GM04504 (cell line): ENCODE data around the gene TERC.

ENCODE experiments used
- DNase-seq: peaks from one replicate; pipeline ENCODE4 v3.0.0-alpha.2; 2012; ENCODE audit warnings: low read depth

TERC gene

DNA sequence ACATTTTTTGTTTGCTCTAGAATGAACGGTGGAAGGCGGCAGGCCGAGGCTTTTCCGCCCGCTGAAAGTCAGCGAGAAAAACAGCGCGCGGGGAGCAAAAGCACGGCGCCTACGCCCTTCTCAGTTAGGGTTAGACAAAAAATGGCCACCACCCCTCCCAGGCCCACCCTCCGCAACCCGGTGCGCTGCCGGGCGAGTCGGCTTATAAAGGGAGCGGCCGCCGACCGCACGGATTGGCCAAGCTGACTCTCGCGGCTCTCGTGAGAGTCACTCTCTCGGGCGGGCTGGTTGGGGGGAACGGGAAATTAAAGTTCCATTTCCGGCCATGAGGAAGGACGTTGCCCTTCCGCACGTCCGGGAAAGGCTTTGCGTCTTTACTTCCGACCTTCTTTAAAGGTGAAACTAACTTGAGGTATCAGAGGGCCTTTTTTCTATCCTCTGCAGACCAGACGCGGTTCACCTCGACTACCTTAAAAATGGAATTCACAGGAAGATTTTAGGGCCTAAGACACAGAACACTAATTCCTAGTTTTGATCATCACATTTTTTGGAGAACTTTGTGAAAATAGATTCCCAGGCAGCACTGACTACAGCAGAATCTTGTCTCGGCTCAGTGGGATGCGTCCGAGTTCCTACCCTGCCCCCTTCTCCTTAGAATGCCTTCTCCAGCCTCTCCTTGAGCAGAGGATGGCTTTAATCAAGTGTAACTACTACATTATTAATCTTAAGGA lies at the start of gene TERC:
Gene TERC, minus strand, starts transcription at position 179 of the 731 bp plus-strand sequence.
- peak; percentile 85 for DNase-seq

DNA sequence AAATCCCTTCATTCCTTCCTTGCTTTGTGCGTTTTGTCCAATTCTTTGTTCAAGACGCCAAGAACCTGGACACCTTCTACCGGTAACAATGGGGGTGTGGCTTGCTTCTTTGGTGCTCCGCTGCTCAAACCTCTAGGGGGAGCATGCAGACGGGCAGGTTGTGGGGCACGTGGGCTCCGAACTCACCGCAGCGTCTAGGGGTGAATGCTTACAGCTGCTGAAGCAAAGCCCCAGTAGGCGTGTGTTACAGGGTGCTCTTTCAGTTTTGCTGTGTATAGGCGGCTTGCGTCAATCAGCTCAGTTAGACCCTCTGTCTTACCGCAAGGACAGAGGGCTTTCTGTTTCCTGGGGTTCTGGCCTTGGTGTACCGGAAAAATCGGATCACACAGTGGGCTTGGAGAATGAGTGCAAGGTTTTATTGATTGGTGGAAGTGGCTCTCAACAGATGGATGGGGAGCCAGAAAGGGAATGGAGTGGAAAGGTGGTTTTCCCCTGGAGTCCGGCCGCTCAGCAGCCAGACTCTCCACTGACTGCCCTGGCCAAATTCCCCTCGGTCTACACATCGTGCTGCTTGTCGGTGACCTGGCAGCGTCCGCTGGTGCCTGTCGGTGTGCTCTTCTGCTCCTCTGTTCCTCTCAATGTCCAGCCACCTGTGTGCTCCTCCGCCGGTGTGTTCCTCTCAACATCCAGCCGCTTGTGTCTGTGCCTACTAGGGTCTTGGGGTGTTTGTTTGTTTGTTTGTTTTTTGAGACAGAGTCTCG lies 49.1 kb upstream of the TERC start:
- no peak for DNase-seq

DNA sequence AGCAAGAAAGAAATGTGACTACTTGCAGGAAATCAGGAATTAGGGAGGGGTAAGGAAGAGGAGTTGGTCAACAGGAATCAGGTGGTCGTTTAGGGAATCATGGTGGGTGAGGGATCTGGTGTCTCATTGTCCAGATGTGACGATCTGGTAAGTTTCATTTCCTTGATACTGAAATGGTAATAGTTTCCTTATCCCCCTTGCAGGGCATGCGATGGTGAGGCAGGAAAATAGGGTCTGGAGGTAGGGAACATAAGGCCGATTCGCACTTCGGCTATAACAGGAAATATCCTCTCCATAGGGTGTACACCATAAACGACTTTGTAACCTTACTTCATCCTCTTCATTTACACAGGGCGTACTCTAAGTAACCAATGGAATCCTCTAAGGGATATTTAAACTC lies 48.4 kb upstream of the TERC start:
- no peak for DNase-seq

DNA sequence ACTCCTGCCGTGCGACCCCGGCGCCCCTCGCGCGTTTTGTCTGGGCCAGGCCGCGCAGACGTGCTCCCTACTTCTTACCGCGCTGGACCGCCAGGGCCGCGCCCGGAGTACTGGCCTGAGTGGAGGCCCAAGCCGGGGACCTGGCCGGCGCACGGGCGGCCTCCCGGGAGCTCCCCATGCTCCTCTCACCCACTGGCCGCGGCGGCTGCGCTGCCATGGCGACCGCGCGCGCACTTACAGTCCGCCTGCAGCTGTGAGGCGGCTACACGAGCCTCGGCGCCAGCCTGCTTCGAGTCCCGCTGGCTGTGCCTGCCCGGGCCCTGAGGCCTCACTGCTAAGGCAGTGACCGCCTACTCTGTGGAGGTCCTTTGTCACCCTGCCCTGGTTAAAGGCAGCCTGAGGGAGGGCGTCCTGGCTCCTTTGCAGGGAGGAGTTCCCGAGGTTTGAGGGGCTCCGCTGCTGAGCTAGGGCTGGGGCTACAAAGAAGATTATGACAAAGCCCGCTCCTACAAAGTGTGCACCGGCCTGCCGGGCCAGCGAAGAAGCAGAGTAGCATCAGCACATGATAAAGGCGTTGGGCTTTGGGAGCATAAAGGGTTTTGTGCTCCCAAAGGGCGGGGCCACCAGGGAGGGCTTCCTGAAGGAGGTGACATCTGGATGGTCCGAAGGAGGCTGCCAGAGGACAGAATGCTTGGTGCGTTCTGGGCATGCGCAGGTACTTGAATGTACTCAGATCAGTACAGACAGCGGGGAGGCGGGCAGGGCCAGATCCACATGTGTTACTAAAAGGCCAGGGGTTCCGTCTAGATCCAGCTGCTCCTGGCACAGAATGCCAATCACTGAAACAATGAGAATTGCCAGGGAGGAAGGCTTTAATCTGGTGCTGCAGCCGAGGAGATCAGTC lies 47.7 kb upstream of the TERC start, which contains the start of the genes LRRC34 and LRRIQ4:
Gene LRRC34, minus strand, starts transcription at position 573 of the 904 bp plus-strand sequence. Its CDS starts 356 bp downstream, at position 217.
Gene LRRIQ4, plus strand, starts transcription at position 539 of the 904 bp plus-strand sequence. CDS start 9,052 bp downstream, outside the sequence.
- DNase-seq: peak; percentile 59

DNA sequence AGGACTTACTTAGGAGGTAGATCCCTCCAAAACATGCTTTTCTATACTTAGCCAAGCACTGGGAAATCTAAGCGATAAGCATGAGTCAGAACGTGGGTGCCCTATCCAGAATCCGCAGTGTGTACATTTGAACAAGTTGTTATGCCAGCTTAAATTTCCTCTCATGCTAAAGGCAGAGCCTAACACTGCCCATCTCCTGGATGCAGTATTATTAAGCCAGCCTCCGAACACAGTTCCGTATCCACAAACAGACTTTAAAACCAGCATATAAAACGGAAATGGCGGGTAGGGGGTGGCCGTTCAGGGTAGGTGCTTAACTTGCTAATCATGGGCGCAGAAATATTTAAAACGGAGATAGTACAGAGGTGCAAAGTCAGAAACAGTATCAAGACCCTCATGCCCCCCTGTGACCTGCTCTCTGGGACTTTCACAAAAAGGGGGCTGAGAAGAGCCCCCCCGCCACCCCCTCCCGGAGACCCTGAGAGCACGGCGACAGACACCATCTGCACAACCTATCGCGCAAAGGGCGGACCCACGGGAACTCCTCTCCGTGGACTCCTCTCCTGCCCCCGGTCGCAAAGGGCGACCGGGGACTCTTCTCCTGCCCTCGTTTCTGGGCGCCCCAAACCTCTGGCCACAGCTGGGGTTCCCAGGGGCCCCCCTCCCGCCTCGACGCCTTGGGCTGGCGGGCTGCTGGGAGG lies 46.9 kb upstream of the TERC start:
- peak; percentile 13 for DNase-seq

DNA sequence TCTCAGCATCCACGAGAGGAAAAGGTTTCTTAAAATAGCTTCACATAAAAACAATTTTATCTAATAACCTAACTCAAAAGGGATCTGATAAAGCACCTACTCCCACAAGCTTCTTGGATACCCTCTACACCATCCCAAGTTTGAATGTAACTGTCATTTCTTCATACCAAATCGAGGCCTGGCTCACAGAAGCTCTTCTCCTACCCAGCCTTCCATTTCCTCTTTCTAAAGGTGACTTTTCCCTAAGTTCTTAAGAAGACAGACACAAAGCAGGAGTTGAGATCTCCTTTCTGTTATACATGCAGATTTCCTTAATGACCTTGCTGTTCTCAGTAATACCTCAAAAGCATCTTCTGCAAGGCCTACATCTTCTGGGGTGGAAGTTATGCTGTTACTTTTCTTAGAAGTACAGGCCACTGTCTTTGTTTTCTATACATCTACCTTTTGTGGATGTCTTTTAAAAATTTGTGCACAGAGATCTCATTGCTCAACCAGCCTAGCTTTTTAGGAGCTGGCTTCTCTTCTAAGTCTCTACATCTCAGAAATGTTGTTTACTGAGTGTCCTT lies 44.5 kb upstream of the TERC start:
- no peak for DNase-seq

DNA sequence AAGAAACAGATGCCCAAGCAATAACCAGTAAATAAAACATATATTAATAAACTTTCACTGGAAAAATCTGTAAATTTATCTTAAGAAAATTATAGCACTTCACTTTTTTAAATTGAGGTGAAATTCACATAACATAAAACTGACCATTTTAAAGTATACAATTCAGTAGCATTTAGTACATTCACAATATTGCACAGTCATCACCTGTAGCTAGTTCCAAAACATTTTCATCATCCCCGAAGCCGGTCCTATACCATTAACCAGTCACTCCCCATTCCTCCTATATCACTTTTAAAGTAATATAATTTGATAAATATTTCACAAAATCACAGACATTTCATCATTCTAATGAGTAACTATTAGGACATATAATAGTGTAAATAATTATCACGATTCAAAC lies 39.8 kb upstream of the TERC start:
- DNase-seq: no peak

DNA sequence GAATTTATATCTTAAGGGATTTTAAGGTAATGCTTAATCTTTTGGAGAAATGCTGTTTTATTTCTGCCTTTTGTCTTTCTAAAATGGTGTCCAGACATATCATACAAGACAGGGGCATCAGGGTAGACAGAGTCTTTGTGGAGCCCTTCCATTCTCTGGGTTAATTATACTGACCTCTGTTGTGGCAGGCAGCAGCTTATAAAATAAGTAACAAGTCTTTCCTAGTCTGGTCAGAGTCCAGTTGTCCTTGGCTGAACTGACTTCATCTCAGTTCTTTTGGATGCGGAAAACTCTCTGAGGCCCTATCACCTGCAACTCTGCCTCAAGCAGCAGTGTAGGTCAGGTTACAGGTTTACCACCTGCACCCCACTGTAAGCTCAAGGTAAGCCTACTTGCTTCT lies 27.5 kb upstream of the TERC start:
- no peak for DNase-seq

DNA sequence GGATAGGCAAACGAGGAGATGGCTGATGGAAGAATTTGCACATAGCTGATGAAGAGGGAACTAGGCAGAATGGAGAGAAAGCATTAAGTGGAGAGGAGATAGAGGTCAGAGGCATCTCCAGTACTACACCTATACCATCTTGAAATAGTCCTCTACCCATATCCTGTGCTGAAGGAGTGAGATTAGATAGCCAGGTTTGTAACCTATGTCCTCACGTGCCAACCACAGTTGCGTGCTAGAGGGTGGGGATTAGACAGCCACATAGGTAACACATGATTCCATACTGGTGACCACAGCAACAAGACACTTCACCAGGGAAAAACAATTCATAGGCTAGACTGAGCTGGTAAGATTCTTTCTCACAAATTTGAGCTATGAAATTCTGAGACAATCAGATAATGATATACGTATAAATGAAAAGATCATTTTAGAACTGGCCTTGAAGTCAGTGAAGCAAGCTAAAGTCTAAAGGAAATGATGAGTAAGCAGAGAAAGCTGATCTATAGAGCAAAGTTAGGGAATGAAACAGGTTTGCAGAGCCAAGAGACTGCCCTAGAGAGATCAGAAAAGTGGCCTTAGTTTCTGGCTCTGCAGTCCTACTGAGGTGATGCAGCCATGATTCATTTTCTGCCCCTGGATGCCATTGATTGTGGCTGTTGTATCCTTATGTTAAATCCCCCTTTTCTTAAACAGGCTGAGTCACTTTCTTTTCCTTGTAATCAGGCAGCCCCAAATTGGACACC lies 26.0 kb upstream of the TERC start:
- no peak for DNase-seq

DNA sequence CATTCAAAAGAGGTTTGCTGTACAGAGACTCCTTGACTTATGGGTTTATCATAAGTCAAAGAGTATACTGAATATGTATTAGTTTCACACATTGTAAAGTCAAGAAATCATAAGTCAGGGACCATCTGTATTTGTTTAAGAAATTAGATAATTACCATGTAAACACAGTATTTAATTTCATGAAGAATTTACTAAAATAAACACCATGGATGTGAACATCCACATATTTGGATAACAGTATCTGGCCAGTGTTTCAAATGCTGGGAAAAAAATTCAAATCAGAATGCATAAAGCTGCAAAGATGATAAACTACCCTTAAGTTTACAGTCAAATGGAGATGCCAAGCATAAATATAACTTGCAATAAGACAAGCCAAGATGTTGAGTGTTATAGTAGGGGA lies 25.4 kb upstream of the TERC start:
- no peak for DNase-seq

DNA sequence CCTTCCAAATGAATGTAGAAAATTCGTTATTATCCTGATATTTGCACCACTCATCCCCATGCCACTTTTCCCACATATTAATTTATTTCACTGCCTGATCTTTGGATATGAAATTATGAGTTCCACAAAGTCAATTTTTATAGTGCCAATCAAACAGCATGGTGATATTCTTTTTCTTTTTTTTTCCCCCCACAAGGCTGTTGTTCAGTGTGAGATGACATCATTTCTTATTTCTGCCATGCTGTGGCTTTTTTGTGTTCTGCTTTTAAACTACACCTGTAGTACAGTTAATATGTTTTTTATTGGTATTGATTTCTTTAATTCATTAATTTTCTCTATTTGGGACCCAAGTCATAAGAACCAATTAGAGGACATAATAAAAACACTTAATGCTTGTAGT lies 22.9 kb upstream of the TERC start:
- DNase-seq: no peak

DNA sequence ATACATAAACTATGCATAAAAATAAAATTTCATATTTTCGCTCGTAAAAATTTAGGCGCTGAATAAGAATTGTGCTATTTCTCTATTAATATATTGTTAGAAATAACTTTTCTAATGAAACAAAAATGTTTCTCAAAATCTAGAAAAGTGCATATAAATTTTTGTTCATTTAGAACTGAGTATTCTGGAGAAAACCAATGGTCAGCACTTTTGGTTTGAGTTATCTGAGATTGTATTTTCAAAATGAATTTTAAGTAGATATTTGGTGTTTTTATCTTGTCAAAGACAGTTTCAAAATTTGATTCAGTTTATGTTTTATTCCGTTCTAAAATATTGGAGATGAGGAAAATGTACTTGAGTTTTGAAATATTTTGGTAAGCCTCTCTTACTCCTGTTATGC lies 22.3 kb upstream of the TERC start:
- no peak for DNase-seq

DNA sequence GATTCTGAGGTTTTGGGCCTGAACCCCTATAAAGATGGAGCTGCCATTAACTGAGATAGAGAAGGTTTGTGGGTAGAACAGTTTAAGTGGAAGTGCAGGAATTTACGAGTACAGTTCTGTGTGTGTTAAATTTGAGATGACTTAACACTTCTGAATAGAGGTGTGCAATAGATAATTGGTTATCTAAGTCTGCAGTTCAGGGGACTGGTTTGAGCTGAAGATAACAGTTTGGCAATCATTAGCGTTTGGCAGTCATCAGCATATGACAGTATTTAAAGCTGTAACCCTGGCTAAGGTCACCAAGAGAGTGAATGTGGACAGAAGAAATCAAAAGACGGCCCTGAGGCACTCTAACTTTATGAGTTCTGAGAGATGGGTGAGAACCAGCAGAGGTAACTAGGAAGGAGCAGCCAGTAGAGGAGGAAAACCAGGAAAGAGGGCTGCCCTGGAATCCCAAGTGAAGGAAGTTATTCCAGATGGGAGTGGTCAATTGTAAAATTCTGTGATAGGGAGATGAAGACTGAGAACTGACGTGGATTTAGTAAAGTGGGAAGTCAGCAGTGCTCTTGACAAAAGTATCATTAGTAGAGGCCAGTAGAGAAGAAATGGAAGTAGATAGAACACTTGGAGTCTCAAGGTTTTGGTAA lies 16.5 kb upstream of the TERC start:
- DNase-seq: no peak

DNA sequence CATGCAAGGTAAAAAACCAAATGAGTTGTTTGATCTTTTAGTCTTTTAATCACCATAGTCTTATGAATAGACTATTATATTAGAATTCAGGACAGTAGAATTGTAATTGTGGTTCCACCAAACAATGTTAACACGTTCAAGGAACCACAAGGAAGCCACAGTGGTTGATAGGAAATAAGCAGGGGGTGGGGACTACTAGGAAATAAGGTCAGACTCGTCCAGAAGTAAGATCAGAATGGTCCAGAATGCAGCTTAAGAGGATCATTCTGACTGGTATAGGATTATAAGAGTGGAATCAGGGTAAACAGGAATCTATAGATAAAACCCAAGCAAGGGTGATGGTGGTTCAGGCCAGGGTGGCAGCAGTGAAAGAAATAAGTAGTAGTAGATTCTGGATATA lies 15.9 kb upstream of the TERC start:
- DNase-seq: no peak

DNA sequence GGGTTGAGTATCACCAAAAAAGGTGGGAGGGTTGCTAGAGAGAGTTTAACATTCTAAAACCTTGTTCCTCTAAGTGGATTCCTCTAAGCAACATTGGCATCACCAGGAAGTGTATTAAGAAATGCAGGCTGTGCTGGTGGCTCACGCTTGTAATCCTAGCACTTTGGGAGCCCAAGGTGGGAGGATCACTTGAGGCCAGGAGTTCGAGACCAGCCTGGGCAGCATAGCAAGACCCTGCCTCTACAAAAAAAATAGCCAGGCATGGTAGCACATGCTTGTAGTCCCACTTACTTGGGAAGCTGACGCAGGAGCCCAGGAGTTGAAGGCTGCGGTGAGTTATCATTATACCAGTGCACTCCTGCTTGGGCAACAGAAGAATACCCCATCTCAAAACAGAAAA lies 13.0 kb upstream of the TERC start:
- no peak for DNase-seq

DNA sequence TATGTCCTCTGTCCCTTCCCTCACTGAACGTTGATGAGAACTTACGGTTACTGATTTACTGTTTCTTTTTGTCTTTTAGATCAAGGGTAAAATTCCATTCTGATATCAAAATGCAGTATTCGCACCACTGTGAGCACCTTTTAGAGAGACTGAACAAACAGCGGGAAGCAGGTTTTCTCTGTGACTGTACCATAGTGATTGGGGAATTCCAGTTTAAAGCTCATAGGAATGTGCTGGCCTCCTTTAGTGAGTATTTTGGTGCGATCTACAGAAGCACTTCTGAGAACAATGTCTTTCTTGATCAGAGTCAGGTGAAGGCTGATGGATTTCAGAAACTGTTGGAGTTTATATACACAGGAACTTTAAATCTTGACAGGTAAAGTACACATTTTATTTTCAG lies 9.3 kb upstream of the TERC start:
- DNase-seq: no peak

DNA sequence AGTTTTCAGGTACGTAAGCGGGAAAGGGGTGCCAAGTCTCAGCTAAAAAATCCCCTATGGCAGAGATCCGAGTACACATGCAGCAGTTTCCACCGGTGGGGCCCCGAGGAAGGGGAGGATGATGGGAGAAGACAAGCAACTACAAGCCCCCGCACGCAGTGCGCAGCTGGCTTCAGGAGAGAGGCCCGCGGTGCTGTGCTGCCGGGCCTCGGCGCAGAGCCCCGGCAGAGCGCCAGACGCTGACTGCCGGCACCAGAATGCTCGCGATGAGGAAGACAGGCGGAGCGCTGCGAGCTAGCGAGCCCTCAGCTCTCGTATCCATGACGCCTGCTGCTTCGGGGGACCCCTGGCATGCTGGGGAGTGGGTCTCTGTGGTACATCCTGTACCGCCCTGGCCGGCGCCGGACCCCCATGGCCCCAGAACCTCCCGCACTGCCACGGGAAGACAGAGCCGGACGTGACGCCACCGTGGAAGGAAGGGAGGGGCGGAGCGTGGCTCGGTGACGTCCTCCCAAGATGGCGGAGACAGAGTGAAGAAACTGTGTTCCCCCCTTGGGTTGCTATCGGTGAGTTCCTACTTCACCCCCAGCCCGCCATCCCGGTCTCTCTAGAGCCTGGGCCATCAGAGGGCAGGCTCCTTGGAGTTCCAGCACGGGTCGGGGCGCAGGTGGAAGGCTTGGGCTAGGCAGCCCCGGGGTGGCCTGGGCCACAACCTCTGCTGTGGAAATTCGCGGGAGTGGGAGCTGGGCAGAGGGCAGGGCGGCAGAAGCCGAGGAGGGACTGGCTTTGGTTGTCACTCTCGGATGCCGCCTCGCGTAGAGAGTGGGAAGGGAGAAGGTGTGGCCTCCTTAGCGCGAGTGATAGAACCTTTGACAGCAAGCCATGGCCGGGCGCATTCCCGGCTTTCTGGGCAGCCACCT lies 8.3 kb upstream of the TERC start, which contains the start of gene MYNN:
Gene MYNN, plus strand, starts transcription at position 500 of the 920 bp plus-strand sequence. CDS start 900 bp downstream, outside the sequence.
- peak; percentile 79 for DNase-seq

DNA sequence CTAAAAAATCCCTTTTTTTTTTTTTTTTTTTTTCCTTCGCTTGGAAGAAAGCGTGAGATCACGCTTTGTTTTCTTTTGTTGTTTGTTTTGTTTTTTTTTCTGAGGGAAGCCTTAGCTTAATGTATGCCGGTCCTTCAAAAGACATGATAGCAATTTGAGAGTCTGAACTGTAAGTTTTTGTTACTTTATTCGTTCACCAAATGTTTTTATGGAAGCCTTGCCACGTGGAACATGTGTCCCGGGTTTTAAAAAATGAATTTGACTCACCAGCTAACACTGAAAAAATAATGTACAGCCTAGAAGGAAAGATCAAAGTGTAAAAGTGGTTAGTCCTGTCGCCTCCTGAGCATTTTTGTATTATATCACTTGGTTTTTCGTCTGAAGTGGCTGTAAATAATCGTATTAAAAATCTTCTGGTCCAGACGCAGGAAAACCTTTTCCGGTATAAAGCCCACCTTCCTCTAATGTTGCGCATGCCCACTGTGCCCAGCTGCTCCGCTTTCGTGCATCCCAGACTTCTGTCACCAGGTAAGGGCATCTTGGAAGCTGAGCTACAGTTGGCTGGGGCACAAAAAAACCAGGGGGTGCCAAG lies 7.5 kb upstream of the TERC start:
- DNase-seq: peak; percentile 51
